ENCODE measurements around the gene FAM43A.

The FAM43A gene

DNA sequence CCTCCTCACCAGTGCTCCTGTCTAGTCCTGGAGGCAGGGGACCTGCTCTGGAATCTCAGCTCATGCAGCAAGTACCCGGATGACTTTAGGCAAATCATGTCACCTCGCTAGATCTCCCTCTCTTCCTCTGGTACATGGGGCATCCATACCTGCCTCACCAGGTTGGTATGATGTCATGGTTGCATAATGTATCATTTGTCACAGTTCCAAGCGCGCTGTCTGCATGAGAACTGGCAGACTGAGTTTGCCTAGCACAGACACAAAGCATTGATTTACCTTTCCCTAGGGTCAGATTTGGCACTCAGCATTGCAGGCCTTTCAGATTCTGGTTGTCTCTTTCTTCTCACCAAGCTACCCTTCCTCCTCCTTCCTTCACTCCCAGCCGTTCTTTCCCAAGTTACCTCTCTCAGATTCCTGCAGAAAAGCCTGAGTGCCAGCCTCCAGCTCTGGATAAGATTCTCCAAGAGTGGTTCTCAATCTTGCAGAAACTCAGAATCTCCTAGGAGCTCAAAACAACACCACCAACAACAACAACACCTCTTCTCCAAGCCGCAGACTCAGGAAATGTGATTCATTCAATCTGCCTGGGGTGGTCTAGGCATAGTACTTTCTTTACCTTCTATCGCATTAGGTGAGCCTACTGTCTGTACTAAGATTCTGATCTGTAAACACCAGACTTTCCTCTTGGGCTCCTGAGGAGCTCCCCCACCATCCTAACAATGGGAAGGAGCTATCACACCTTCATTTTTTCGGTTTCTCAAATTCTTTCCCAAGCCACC is 29.5 kb downstream of the FAM43A start:
- no peak for TF ChIP-seq FOXP2 (optimal IDR thresholded peaks at IDR 0.05; ENCODE audit: borderline replicate concordance, extremely low read depth, extremely low read length, insufficient read depth)
- no peak for TF ChIP-seq REST (IDR thresholded peaks at IDR 0.05; ENCODE audit: insufficient read depth in 1 of 2, low read depth in 2 of 2, low read length in 2 of 2)
- no peak for TF ChIP-seq SIN3A (IDR thresholded peaks at IDR 0.05; ENCODE audit: borderline replicate concordance, insufficient read depth, low read length)
- no peak for TF ChIP-seq TAF1 (IDR thresholded peaks at IDR 0.05; ENCODE audit: borderline replicate concordance, insufficient read depth, low read length)
- TF ChIP-seq POLR2AphosphoS5 (IDR thresholded peaks at IDR 0.05; ENCODE audit: low read depth, low read length): no peak

- TF ChIP-seq POLR2AphosphoS5 (IDR thresholded peaks at IDR 0.05; ENCODE audit: low read depth, low read length) (no peak), FOXP2 (optimal IDR thresholded peaks at IDR 0.05; ENCODE audit: borderline replicate concordance, extremely low read depth, extremely low read length, insufficient read depth) (no peak), SIN3A (IDR thresholded peaks at IDR 0.05; ENCODE audit: borderline replicate concordance, insufficient read depth, low read length) (no peak), REST (IDR thresholded peaks at IDR 0.05; ENCODE audit: insufficient read depth in 1 of 2, low read depth in 2 of 2, low read length in 2 of 2) (no peak), TAF1 (IDR thresholded peaks at IDR 0.05; ENCODE audit: borderline replicate concordance, insufficient read depth, low read length) (no peak)
Measured at GRCh38 chr3:194718079-194718478, 32.4 kb downstream of the FAM43A start.

- TF ChIP-seq FOXP2 (optimal IDR thresholded peaks at IDR 0.05; ENCODE audit: borderline replicate concordance, extremely low read depth, extremely low read length, insufficient read depth) (no peak), POLR2AphosphoS5 (IDR thresholded peaks at IDR 0.05; ENCODE audit: low read depth, low read length) (no peak), SIN3A (IDR thresholded peaks at IDR 0.05; ENCODE audit: borderline replicate concordance, insufficient read depth, low read length) (no peak), TAF1 (IDR thresholded peaks at IDR 0.05; ENCODE audit: borderline replicate concordance, insufficient read depth, low read length) (no peak), REST (IDR thresholded peaks at IDR 0.05; ENCODE audit: insufficient read depth in 1 of 2, low read depth in 2 of 2, low read length in 2 of 2) (no peak)
Measured at GRCh38 chr3:194720048-194720447, 34.4 kb downstream of the FAM43A start.

DNA sequence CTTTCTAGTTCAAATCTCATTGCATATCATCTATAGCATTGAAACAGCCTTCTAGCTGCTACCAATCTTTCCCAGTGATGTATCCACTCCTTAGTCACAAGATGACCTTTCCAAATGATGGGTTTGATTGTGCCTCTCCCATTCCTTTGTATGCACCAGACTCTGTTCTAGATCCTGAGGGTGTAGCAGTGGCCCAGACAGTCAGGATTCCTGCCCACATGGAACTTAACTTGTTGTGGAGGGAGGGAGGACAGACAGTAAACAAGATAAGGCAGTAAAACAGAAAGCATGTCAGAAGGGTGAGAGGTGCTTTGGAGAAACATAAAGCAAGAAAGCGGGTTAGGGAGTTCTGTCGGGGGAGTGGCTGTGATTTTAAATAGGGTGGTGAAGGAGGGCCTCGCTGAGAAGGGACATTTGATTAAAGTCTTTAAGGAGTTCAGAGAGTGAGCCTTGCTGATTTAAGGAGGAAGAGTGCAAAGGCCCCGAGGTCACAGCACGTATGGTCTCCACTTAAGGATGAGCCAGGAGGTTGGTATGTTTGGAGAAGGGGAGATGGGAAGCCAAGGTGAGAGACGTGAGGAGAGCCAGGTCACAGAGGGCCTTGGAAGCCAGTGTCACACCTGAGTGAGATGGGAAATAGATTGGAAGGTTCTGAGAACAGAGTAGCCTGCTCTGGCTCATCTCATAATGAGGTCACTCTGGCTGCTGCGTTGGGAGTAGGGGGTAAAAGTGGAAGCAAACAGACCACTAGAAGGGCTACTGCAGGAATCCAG is 38.3 kb downstream of the FAM43A start:
- no peak for TF ChIP-seq POLR2AphosphoS5 (IDR thresholded peaks at IDR 0.05; ENCODE audit: low read depth, low read length)
- TF ChIP-seq TAF1 (IDR thresholded peaks at IDR 0.05; ENCODE audit: borderline replicate concordance, insufficient read depth, low read length): no peak
- TF ChIP-seq SIN3A (IDR thresholded peaks at IDR 0.05; ENCODE audit: borderline replicate concordance, insufficient read depth, low read length): no peak
- no peak for TF ChIP-seq REST (IDR thresholded peaks at IDR 0.05; ENCODE audit: insufficient read depth in 1 of 2, low read depth in 2 of 2, low read length in 2 of 2)
- TF ChIP-seq FOXP2 (optimal IDR thresholded peaks at IDR 0.05; ENCODE audit: borderline replicate concordance, extremely low read depth, extremely low read length, insufficient read depth): no peak

Measured in PFSK-1 (cell line).